Measurements from ENCODE around the gene BAD.

The BAD gene

DNA sequence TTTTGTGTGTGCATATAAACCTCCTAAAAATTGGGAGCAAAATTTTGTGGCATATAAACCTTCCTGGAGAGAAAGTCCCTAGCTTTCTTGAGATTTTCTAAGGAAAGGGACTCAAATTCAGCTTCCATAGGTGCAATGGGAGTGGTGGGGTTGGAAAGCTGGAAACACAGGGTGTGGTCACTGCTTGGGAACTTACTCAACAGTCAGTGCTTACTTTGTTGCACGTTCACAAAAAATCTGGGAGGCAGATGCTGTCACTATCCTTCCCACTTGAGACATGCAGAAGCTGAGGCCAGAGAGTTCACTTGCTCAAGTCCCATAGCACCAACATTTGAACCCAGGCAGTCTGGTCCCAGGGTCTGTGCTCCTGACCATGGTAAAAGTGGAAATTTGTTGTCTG lies 11.8 kb upstream of the BAD start:
- no peak for FAIRE-seq

- no peak for FAIRE-seq
These were observed 11.3 kb upstream of the BAD start for GRCh38 chr11:64295760-64296159.

DNA sequence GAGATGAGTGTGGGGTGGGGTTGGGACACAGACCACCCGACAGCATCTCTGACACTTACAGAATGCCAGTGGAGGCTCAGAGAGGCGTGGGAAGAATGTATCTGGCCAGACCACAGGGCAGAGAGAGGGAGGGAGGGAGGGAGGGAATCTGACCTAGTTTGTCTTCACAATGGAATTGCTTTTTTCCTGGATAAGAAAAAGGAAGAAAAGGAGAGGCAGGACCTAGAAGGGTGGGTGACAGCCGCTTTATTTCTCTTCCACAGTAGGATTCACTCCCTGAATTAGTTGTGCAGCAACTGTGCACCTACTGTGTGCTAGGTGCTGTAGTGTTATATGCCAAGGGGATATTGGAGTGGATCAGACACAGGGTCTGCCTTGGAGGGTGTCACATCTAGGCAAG lies 10.3 kb upstream of the BAD start:
- no peak for FAIRE-seq

GRCh38 chr11:64292460-64293254 lies 8.2 kb upstream of the BAD start:
- no peak for FAIRE-seq

- FAIRE-seq, result no peak
These were observed 7.4 kb upstream of the BAD start for GRCh38 chr11:64291752-64292459.

- no peak for FAIRE-seq
These were observed 6.8 kb upstream of the BAD start, which contains the start of gene KCNK4 for GRCh38 chr11:64291262-64291751. KCNK4 (plus strand) TSS chr11:64291302; CDS start chr11:64293019, 1,717 bp downstream.

DNA sequence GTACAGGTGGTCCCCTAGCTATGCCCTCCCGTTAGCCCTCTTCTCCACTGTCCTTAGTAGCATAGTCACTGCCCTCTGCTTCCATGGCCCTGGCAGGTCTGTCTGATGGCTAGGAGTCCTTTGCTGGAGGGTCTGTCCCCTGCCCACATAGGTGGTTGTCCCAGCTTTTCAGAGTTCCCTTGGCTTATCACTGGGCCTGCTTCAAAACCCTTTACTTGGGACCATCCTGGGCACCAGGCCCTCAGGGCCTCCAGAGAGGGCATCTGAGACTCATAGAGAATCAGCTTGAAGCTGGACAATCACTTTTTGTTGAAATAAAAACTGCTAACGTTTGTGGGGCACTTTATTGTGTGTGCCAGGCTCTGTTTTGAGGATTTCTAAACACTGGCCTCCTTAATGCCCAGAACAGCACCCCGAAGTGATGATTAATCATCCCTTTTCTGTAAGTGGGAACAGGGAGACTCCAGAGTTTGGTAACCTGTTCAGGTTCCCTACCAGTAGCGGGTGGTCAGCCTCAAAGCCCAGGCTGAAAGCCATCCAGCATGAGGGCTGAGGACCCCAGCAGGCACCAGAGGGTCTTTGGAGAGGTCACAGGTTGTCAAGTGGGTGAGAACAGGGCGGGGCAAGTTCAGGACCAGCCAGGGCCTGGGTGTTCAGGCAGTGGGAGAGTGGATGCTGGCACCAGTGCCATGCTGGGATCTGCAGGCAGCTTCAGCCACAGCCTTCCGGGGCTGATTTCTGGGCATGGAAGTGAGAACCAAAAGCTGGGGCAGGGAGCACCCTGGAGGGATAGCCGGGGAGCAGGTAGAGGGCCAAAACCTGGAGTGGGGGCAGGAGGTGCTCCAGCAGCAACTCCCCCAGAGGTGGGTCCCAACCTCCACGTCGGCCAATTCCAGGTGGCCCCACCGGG lies 6.1 kb upstream of the BAD start:
- no peak for FAIRE-seq

DNA sequence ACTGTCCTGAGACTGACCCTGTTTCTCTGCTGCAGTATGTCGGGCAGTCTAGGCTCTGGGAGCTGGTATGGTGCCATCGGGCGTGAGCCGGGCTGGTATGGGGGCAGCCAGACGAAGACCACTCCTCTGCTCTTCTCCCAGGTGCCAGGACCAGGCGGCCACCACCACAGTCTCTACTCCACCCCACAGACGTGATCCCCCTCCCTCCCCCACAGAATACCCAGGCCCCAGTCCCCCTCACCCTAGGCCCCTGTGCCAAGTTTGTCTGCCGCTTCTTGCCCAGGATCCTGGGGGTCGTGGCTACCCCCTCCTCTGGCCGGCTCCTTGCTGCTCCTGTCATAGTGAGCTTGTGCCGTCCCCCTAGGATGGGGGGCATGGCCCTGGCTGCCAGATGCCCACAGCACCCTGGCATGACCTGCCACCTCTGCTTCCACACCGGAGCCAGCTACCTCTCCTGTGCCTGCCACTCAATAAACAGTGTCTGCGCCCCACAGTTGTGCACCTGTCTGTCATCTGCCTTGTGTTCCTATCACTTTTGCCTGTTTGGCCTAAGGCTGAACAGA lies 4.6 kb upstream of the BAD start:
- FAIRE-seq, result no peak

DNA sequence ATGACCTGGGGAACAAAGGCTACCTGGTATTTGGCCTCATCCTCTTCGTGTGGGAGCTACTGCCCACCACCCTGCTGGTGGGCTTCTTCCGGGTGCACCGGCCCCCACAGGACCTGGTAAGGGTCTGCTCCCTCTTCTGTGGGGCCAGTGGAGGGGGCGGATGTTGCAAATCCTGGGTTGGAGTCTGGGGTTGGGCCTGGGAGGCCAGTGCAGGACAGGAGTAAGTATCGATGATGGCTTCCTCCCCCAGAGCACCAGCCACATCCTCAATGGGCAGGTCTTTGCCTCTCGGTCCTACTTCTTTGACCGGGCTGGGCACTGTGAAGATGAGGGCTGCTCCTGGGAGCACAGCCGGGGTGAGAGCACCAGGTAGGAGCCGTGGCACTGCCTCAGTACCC lies 3.9 kb upstream of the BAD start:
- FAIRE-seq, result no peak

- no peak for FAIRE-seq
These were observed 3.3 kb upstream of the BAD start for GRCh38 chr11:64287676-64288352.

DNA sequence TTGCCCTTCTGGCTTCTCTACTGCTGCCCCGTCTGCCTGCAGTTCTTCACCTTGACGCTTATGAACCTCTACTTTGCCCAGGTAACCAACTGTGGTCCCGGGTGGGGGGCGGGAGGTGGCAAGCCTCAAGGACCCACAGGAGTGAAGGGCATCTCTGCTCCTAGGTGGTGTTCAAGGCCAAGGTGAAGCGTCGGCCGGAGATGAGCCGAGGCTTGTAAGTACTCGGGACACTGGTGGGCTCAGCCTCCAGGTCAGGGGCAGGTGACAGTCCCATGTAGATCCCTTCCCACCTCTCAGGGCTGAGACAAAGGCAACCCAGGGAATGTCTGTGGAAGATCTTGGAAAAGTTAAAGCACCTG lies 2.3 kb upstream of the BAD start:
- no peak for FAIRE-seq

- no peak for FAIRE-seq
These were observed 1.7 kb upstream of the BAD start for GRCh38 chr11:64285885-64286800.

DNA sequence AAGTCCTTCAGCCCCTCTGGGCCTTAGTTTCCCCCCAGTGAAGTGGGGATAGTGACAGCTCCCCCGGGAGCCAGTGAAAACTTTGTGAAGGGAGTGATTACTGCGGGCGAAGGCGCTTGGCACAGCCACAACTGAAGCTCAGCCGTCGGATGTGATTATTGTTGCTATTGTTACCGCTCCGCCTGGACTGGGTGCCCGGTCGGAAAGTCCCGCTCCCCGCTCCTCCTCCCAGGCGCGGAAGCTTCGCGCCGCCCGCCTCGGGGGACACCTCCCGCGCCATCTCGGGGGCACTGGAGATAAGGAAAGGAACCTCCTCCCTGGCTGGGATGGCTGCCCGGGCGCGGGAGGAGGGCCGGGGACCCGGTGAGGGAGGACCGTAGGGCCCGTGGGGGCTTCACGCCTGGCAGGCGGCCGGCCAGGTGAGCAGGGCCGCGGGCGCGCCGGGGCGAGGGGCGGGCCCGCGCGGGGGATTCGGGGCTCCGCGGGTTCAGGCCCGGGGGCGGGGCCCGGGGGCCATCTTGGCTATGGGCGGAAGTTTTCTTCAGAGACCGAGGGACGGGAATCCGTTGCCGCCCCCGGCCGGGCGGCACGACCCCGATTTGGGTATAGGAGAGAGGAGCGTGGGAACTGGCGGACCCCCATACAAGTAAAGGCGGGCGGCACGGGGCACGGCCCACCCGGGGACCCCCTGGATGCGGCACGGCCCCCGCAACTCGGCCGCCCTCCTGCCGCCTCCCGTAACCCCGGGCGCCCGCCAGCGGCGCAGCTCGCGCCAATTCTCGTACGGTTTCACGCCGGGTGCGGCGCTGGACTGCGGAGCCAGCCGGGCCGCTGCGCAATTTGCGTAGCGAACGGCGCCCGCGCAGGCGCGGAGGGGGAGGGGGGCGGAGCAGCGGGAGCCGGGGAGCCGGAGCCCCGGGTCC lies 758 bp upstream of the BAD start, which contains the start of gene GPR137:
TSS of gene GPR137 (plus strand) at position 887 of the 923 bp plus-strand sequence. CDS start 677 bp downstream, outside the sequence.
- FAIRE-seq, result no peak

DNA sequence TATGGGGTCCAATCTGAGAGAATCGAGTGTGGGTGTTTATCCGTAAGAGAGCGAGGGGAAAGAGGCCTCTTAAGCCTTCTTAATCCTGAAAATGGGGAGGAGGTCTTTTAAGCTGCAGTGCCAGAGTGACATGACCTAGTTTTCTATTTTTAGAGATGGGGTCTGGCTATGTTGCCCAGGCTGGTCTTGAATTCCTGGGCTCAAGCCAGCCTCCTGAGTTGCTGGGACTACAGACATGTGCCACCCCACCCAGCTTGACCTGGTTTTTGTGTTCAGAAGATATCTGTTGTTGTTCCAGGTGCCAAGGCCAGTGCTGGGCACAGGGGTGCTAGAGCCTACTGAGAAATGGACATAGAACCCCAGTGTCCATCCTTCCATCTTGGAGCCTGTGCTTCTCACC lies 1.4 kb downstream of the BAD start:
- no peak for FAIRE-seq

- FAIRE-seq, result no peak
These were observed 2.3 kb downstream of the BAD start for GRCh38 chr11:64281957-64282770.

- FAIRE-seq, result no peak
These were observed 5.8 kb downstream of the BAD start for GRCh38 chr11:64278576-64279190.

- FAIRE-seq, result no peak
These were observed 7.6 kb downstream of the BAD start for GRCh38 chr11:64276653-64277431.
